GM06990 (cell line): ENCODE data around the gene LYPD6.

Experiments used
- DNase-seq: peaks from one replicate; pipeline ENCODE4 v3.0.0-alpha.2; 2011; ENCODE audit not compliant: insufficient read length; ENCODE audit errors: extremely low read depth
- H3K27me3 ChIP-seq: replicated peaks from 2 replicates; pipeline ENCODE4 v1.6.0; 2011; ENCODE audit warnings: low read length; ENCODE audit not compliant: control insufficient read depth, insufficient read depth
- H3K36me3 ChIP-seq: 2 replicates; pipeline ENCODE4 v1.5.1; 2011; ENCODE audit warnings: low read length; ENCODE audit not compliant: control insufficient read depth, insufficient read depth
- H3K4me3 ChIP-seq: replicated peaks from 2 replicates; pipeline ENCODE4 v1.5.1; 2011; ENCODE audit warnings: low read depth, mild to moderate bottlenecking, control low read depth, low read length
- CTCF ChIP-seq: IDR thresholded peaks from 2 replicates; pipeline ENCODE4 v1.5.1; 2011; ENCODE audit warnings: low read length, control low read depth, mild to moderate bottlenecking, inconsistent platforms; ENCODE audit not compliant: insufficient read depth, poor library complexity, severe bottlenecking

The LYPD6 gene

GRCh38 chr2:149430743-149431736, 100.7 kb downstream of the LYPD6 start:
- DNase-seq, result no peak
- no peak overlapping the region for H3K4me3 ChIP-seq
- no peaks in the 10 kb centered on the region for H3K36me3 ChIP-seq
- TF ChIP-seq CTCF, result no peak
- H3K27me3 ChIP-seq, result no peaks in the 10 kb centered on the region

GRCh38 chr2:149438330-149438960, 108.1 kb downstream of the LYPD6 start:
- no peak for TF ChIP-seq CTCF
- no peak for DNase-seq
- no peak overlapping the region for H3K4me3 ChIP-seq
- no peaks in the 10 kb centered on the region for H3K36me3 ChIP-seq
- no peaks in the 10 kb centered on the region for H3K27me3 ChIP-seq

- no peak for TF ChIP-seq CTCF
- H3K4me3 ChIP-seq, result no peak overlapping the region
- no peaks in the 10 kb centered on the region for H3K36me3 ChIP-seq
- no peaks in the 10 kb centered on the region for H3K27me3 ChIP-seq
- no peak for DNase-seq
These were observed 110.9 kb downstream of the LYPD6 start for GRCh38 chr2:149441255-149441654.

- no peak for TF ChIP-seq CTCF
- Histone ChIP-seq H3K36me3 (no peaks in the 10 kb centered on the region), H3K27me3 (no peaks in the 10 kb centered on the region), H3K4me3 (no peak overlapping the region)
- DNase-seq, result no peak
These were observed 112.0 kb downstream of the LYPD6 start for GRCh38 chr2:149442346-149442745.

GRCh38 chr2:149443150-149443549, 112.8 kb downstream of the LYPD6 start:
- no peaks in the 10 kb centered on the region for H3K27me3 ChIP-seq
- no peak for TF ChIP-seq CTCF
- H3K4me3 ChIP-seq, result no peak overlapping the region
- DNase-seq, result no peak
- H3K36me3 ChIP-seq, result no peaks in the 10 kb centered on the region
